IPS-15b (cell line): Measurements from ENCODE around the gene SPRED3.

ENCODE experiments used
- H3K27me3 ChIP-seq: one replicate; pipeline ENCODE4 v1.6.1; 2013; ENCODE audit warnings: low read length; ENCODE audit not compliant: control insufficient read depth, insufficient read depth
- H3K36me3 ChIP-seq: one replicate; pipeline ENCODE4 v1.6.1; 2013; ENCODE audit warnings: low read length; ENCODE audit not compliant: control insufficient read depth, insufficient read depth
- H3K4me1 ChIP-seq: one replicate; pipeline ENCODE4 v1.6.1; 2013; ENCODE audit warnings: mild to moderate bottlenecking, low read length; ENCODE audit not compliant: control insufficient read depth, insufficient read depth
- H3K4me3 ChIP-seq: one replicate; pipeline ENCODE4 v1.5.1; 2013; ENCODE audit warnings: low read depth, low read length
- H3K9ac ChIP-seq: one replicate; pipeline ENCODE4 v1.6.1; 2013; ENCODE audit warnings: low read depth, mild to moderate bottlenecking, low read length
- H3K9me3 ChIP-seq: one replicate; pipeline ENCODE4 v1.6.1; 2013; ENCODE audit warnings: mild to moderate bottlenecking, low read length; ENCODE audit not compliant: control insufficient read depth, insufficient read depth

The SPRED3 gene

GRCh38 chr19:38412491-38412890, 24.0 kb downstream of the SPRED3 start:
- Histone ChIP-seq H3K27me3 (no peaks in the 10 kb centered on the region), H3K9me3 (no peaks in the 10 kb centered on the region), H3K4me3 (no peak overlapping the region), H3K4me1 (peaks cover 3% of the 10 kb centered on the region), H3K36me3 (no peaks in the 10 kb centered on the region), H3K9ac (no peak overlapping the region)

GRCh38 chr19:38412961-38413360, 24.5 kb downstream of the SPRED3 start:
- H3K9me3 ChIP-seq, result no peaks in the 10 kb centered on the region
- H3K27me3 ChIP-seq, result no peaks in the 10 kb centered on the region
- H3K4me3 ChIP-seq, result no peak overlapping the region
- peaks cover 4% of the 10 kb centered on the region for H3K4me1 ChIP-seq
- H3K36me3 ChIP-seq, result no peaks in the 10 kb centered on the region
- no peak overlapping the region for H3K9ac ChIP-seq

DNA sequence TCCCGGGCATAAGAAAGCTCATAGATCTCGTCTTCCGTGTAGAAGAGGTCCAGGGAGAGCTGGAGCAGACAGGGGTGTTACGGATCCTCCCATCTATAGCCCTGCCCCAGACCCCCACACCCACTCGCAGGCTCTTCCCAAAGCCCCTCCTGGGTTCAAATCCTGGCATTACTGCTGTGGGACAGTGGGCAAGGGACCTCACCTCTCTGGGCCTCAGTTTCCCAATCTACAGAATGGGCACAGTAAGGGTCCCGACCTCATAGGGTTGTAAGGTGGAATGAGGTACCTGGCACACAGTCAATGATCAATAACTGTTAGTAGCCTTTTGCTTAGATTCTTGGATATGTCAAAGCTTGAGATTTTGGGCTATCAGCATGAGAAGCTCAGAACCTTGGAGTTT, 24.9 kb downstream of the SPRED3 start:
- Histone ChIP-seq H3K4me3 (no peak overlapping the region), H3K4me1 (peaks cover 4% of the 10 kb centered on the region), H3K9me3 (no peaks in the 10 kb centered on the region), H3K36me3 (no peaks in the 10 kb centered on the region), H3K27me3 (no peaks in the 10 kb centered on the region), H3K9ac (no peak overlapping the region)

GRCh38 chr19:38417146-38417543, 28.6 kb downstream of the SPRED3 start:
- Histone ChIP-seq H3K9ac (no peak overlapping the region), H3K4me3 (no peak overlapping the region), H3K36me3 (peaks cover 3% of the 10 kb centered on the region), H3K4me1 (peaks cover 4% of the 10 kb centered on the region), H3K9me3 (no peaks in the 10 kb centered on the region), H3K27me3 (peaks cover 5% of the 10 kb centered on the region)

GRCh38 chr19:38417544-38418506, 29.3 kb downstream of the SPRED3 start:
- H3K36me3 ChIP-seq, result peaks cover 3% of the 10 kb centered on the region
- peaks cover 4% of the 10 kb centered on the region for H3K4me1 ChIP-seq
- H3K9ac ChIP-seq, result no peak overlapping the region
- peaks cover 5% of the 10 kb centered on the region for H3K27me3 ChIP-seq
- peak overlapping the region; percentile 54 for H3K4me3 ChIP-seq
- no peaks in the 10 kb centered on the region for H3K9me3 ChIP-seq

- Histone ChIP-seq H3K9me3 (no peaks in the 10 kb centered on the region), H3K27me3 (peaks cover 5% of the 10 kb centered on the region), H3K9ac (no peak overlapping the region), H3K36me3 (peaks cover 3% of the 10 kb centered on the region), H3K4me3 (no peak overlapping the region), H3K4me1 (peaks cover 9% of the 10 kb centered on the region)
Observed at GRCh38 chr19:38420935-38421334, 32.4 kb downstream of the SPRED3 start.

- H3K4me1 ChIP-seq, result peaks cover 9% of the 10 kb centered on the region
Observed at GRCh38 chr19:38421856-38422255, 33.4 kb downstream of the SPRED3 start.

GRCh38 chr19:38422438-38422837, 33.9 kb downstream of the SPRED3 start:
- Histone ChIP-seq H3K4me1 (peaks cover 7% of the 10 kb centered on the region), H3K36me3 (peaks cover 3% of the 10 kb centered on the region), H3K9ac (no peak overlapping the region), H3K4me3 (no peak overlapping the region), H3K9me3 (no peaks in the 10 kb centered on the region), H3K27me3 (peaks cover 5% of the 10 kb centered on the region)

More at GRCh38 chr19:38421856-38422255, 33.4 kb downstream of the SPRED3 start:
- Histone ChIP-seq H3K36me3 (peaks cover 3% of the 10 kb centered on the region), H3K27me3 (peaks cover 5% of the 10 kb centered on the region), H3K9ac (no peak overlapping the region), H3K9me3 (no peaks in the 10 kb centered on the region), H3K4me3 (no peak overlapping the region)

GRCh38 chr19:38424272-38424671, 35.8 kb downstream of the SPRED3 start:
- H3K4me1 ChIP-seq, result peaks cover 5% of the 10 kb centered on the region
- H3K36me3 ChIP-seq, result peaks cover 3% of the 10 kb centered on the region
- H3K27me3 ChIP-seq, result no peaks in the 10 kb centered on the region
- no peak overlapping the region for H3K9ac ChIP-seq
- H3K9me3 ChIP-seq, result no peaks in the 10 kb centered on the region
- no peak overlapping the region for H3K4me3 ChIP-seq

GRCh38 chr19:38425222-38425809, 36.8 kb downstream of the SPRED3 start:
- no peaks in the 10 kb centered on the region for H3K9me3 ChIP-seq
- H3K4me3 ChIP-seq, result peak overlapping the region; percentile 39
- peaks cover 5% of the 10 kb centered on the region for H3K4me1 ChIP-seq
- H3K27me3 ChIP-seq, result no peaks in the 10 kb centered on the region
- H3K36me3 ChIP-seq, result peaks cover 3% of the 10 kb centered on the region
- H3K9ac ChIP-seq, result peak overlapping the region; percentile 65

DNA sequence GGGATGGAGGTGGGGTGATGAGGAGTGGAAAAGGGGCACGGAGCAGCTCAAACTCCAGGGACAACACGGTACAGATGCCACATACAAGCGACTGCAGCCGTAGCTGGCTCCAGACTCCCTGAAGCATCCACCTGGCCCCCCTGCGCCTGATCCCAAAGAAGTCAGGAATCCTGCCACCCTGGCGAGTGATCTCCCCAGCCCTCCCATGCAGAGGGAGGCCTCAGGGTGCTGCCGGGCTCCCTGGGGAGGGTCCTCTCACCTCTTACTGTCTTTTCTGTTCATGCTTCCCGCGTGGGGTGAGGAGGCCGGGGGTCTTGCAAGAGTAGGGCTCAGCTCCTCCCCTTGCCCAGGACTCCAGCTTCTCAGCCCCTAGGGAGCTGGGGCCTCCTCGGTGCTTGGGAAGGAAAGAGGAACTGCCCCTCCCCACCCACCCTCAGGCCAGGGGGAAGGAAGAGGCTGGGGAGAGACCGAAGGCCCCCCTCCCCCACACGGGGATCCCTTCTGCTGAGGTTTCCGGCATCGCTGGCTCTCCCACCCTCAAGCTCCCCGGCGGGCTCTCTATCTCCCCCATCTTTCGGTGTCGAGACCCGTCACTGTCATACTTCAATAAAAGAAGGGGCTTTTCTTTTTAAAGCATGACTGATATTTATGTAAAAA, 37.4 kb downstream of the SPRED3 start, which contains the start of gene RASGRP4:
Gene RASGRP4 (minus strand): TSS at position 410 of the 657 bp plus-strand sequence. CDS start 128 bp downstream, at position 282.
- Histone ChIP-seq H3K9me3 (no peaks in the 10 kb centered on the region), H3K36me3 (peaks cover 3% of the 10 kb centered on the region), H3K4me3 (peak within 1 kb of the TSS; percentile 39), H3K4me1 (peaks cover 5% of the 10 kb centered on the region), H3K9ac (peak within 1 kb of the TSS; percentile 65), H3K27me3 (no peaks in the 10 kb centered on the region)
